Measurements from ENCODE around the gene SMYD3. TPM values are rescaled to one million over a fixed set of nuclear protein-coding genes. Genes with fewer than 3 reads are reported as not detected.

The SMYD3 gene
- total RNA-seq, 1 donor from 2014 or later, result 35.4 TPM

DNA sequence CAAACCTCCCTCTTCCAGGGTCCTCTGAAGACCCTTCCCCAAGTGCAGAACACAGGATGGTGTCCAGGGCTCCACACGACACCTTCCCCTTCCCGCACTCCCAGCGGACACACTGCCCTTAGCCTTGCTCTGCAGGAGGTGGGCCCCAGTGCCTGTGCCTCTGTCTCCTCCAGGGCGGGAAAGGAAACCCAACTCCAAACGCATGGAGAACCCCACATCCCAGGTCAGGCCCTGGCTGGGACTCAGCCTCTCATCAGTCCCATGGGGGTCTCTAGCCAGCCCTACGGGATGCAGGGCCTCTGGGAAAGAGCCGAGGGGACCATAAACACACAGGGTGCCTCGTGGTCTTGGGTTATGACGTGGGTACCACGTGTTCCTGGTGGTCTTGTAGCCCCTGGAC, 5.6 kb upstream of the SMYD3 start:
- Mint-ChIP-seq H3K9me3 (ENCODE audit: unreplicated experiment) (peaks cover 16% of the 10 kb centered on the region), H3K4me1 (ENCODE audit: unreplicated experiment) (peaks cover 2% of the 10 kb centered on the region), H3K4me3 (ENCODE audit: unreplicated experiment) (no peak overlapping the region), H3K27ac (ENCODE audit: unreplicated experiment) (no peak overlapping the region), H3K27me3 (ENCODE audit: unreplicated experiment) (peaks cover 13% of the 10 kb centered on the region), H3K36me3 (ENCODE audit: low read depth, unreplicated experiment) (peaks cover 18% of the 10 kb centered on the region)
- TF ChIP-seq, protein P1, sequence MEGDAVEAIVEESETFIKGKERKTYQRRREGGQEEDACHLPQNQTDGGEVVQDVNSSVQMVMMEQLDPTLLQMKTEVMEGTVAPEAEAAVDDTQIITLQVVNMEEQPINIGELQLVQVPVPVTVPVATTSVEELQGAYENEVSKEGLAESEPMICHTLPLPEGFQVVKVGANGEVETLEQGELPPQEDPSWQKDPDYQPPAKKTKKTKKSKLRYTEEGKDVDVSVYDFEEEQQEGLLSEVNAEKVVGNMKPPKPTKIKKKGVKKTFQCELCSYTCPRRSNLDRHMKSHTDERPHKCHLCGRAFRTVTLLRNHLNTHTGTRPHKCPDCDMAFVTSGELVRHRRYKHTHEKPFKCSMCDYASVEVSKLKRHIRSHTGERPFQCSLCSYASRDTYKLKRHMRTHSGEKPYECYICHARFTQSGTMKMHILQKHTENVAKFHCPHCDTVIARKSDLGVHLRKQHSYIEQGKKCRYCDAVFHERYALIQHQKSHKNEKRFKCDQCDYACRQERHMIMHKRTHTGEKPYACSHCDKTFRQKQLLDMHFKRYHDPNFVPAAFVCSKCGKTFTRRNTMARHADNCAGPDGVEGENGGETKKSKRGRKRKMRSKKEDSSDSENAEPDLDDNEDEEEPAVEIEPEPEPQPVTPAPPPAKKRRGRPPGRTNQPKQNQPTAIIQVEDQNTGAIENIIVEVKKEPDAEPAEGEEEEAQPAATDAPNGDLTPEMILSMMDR (IDR thresholded peaks at IDR 0.05; ENCODE audit: unreplicated experiment), result no peak
- no peak for DNase-seq (ENCODE audit: low spot score)

- TF ChIP-seq, protein P1 (IDR thresholded peaks at IDR 0.05; ENCODE audit: unreplicated experiment), result no peak
- DNase-seq (ENCODE audit: low spot score), result no peak
- Mint-ChIP-seq H3K4me3 (ENCODE audit: unreplicated experiment) (no peak overlapping the region), H3K9me3 (ENCODE audit: unreplicated experiment) (peaks cover 16% of the 10 kb centered on the region), H3K36me3 (ENCODE audit: low read depth, unreplicated experiment) (peaks cover 18% of the 10 kb centered on the region), H3K27me3 (ENCODE audit: unreplicated experiment) (peaks cover 16% of the 10 kb centered on the region), H3K4me1 (ENCODE audit: unreplicated experiment) (peaks cover 7% of the 10 kb centered on the region), H3K27ac (ENCODE audit: unreplicated experiment) (no peak overlapping the region)
Observed at GRCh38 chr1:246512230-246512629, 5.2 kb upstream of the SMYD3 start.

- Mint-ChIP-seq H3K36me3 (ENCODE audit: low read depth, unreplicated experiment) (peaks cover 18% of the 10 kb centered on the region), H3K27ac (ENCODE audit: unreplicated experiment) (no peak overlapping the region), H3K4me3 (ENCODE audit: unreplicated experiment) (no peak overlapping the region), H3K9me3 (ENCODE audit: unreplicated experiment) (peaks cover 16% of the 10 kb centered on the region), H3K4me1 (ENCODE audit: unreplicated experiment) (peaks cover 10% of the 10 kb centered on the region), H3K27me3 (ENCODE audit: unreplicated experiment) (peaks cover 16% of the 10 kb centered on the region)
- TF ChIP-seq, protein P1 (IDR thresholded peaks at IDR 0.05; ENCODE audit: unreplicated experiment), result no peak
- DNase-seq (ENCODE audit: low spot score), result no peak
Observed at GRCh38 chr1:246511203-246511602, 4.1 kb upstream of the SMYD3 start.

DNA sequence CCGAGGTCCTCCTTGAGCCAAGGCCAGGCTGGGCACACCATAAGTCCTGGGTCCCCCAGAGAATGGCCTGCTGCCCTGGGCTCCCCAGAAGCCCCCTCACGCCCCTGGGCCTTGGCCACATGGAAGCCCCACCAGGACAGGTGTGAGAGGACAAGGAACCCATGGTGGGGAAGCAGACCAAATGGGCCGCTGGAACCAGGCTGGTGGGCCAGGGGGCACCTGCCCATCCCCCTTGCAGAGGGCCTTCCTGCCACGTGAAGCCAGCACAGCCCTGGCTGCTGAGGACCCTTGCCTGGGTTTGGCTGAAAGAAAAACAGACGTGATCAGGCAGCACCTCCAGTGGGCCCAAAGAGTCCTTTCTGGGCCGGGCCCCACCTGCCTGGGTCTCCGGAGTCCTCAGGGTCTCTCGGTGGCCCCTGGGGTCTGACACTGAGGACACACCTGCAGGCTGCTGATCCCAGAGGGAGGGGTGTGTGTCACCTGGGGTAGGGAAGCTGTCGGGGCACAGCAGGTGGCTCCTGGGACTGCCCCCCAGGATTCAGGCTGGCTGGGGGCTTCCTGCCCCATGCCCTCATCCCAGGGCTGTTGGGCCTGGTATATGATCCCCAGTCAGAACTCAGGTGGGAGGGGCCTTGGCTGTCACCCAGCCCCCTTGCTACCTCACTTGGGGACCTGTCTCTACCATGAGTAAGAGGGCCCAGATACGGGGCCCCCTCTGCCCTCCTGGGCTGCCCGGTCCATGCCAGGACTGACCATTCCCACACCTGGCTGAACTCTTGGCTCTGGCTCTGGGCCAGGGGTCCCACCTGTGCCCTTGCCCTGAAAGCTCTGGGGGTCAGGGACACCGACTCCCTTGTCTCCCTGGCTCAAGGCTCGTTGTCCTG, 3.3 kb upstream of the SMYD3 start:
- Mint-ChIP-seq H3K4me1 (ENCODE audit: unreplicated experiment) (peaks cover 16% of the 10 kb centered on the region), H3K27ac (ENCODE audit: unreplicated experiment) (no peak overlapping the region), H3K27me3 (ENCODE audit: unreplicated experiment) (peaks cover 14% of the 10 kb centered on the region), H3K36me3 (ENCODE audit: low read depth, unreplicated experiment) (peaks cover 23% of the 10 kb centered on the region), H3K4me3 (ENCODE audit: unreplicated experiment) (no peak overlapping the region), H3K9me3 (ENCODE audit: unreplicated experiment) (peaks cover 10% of the 10 kb centered on the region)
- DNase-seq (ENCODE audit: low spot score), result no peak
- TF ChIP-seq, protein P1 (IDR thresholded peaks at IDR 0.05; ENCODE audit: unreplicated experiment), result no peak

Data from endothelial cell (in vitro differentiated cells).